GM21528 (cell line): ENCODE measurements around the gene GAS7.

Source experiments
- ATAC-seq: cut with Tn5 transposase; IDR thresholded peaks from one replicate; pipeline ENCODE4 v1.9.1; 2021; ENCODE audit warnings: mild to moderate bottlenecking, moderate library complexity; ENCODE audit not compliant: unreplicated experiment, low FRiP score

GAS7 gene

DNA sequence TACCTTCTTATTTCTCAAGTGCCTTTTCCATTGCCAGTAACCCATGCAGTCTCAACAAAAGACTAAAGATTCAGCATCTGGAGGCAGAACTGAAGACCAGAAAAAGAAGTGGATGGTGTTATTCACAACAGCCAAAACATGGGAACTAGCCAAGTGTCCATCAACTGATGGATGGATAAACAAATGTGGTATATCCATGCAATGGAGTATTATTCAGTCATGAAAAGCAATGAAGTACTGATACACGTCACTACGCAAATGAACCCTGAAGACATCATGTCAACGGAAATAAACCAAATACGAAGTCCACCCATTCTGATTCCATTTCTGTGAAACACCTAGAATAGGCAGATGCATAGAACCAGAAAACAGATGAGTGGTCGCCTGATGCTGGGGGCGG is 25.6 kb downstream of the GAS7 start:
- ATAC-seq = no peak

DNA sequence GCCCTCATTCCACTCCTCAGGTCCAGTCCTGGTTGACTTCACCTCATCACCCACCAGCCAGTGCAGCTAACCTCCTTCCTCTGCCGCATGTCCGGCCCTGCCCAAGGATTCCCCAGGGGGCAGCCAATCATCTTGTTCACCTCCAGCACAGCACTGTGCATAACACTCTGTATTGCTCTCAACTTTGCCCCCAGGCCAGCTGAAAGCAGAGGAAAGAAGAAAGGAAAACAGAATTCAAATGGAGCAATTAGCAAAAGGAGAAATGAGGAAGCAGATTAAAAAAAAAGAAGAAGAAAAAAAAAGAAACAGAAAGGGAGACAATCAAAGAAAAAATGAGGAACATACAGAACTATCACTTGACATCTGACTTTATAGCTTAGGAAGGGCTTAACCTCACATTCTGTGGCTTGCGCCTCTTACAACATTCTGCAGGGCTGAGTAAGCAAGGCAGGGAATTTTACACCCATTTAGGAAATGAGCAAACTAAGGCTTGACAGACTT is 26.1 kb downstream of the GAS7 start:
- ATAC-seq = no peak

DNA sequence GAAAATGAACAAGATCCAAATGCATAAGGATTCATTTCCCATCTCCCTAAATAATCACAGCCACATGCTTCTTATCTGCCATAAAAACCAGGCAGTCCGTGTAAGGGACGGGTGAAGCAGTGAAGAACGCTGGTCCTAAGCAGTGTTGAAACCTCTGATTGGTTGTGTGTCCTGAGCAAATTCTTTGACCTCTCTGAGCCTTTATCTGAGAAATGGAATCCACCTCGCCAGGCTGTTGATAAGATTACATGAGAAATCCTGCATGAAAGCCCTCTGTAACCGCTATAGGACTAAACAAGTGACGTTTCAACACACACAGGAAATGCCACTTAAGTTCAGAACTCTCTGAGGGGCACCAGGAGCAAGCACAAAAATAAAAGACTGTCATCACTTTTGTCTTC is 26.8 kb downstream of the GAS7 start:
- ATAC-seq = no peak

DNA sequence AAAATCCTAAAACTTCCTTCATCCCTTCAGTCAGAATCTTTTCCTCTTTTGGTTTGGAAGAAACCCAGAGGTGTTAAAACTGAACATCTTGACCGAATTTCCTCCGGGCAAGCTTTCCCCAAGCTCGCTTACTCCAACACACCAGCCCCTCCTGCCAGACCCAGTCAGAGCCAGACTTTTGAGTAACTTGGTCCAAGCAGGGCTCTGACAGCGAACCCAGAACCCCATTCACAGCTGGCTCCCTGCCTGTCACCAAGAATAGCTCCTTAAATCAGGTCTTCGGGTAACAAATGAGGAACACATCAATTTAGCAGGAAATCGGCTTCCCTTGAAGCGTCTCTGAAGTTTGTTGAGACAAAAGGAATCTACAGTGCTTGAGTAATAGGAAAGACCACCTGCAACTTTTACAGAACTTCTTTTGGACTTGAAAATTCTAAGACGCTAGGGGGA is 27.3 kb downstream of the GAS7 start:
- ATAC-seq = no peak

GRCh38 chr17:10170233-10170632 is 28.2 kb downstream of the GAS7 start:
- ATAC-seq = no peak

GRCh38 chr17:10169290-10169689 is 29.1 kb downstream of the GAS7 start:
- ATAC-seq = no peak

DNA sequence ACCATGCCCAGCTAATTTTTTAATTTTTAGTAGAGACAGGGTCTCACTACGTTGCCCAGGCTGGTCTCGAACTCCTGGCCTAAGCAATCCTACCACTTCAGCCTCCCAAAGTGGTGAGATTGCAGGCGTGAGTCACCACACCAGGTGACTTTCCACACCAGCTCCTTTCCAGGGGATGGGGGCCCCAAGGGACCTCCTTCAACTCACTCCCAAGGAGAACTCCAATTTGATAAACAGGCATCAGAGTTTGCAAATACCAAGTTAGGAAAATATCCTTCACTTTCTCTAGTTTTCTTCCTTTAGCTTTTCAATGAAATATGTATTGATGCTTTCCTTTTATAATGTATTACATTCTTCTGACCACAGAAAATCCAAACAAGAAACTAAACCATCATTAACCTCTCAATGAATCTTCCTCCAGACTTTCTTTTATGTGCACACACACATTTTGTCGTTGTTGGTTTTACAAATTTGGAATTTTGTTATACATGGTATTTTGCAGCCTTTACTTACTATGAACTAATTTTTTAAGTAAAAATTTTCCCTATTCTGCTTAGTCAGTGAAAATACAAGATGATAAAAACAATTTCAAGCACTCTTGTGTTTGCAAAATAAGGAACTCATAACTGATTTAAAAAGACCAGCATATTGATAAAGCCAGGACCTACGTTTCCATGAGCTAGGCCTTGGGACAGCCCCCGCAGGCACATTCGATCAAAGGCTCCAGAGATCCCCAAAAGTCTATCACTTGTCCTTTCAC is 32.0 kb downstream of the GAS7 start:
- ATAC-seq = no peak

- no peak for ATAC-seq
These were observed 36.3 kb downstream of the GAS7 start for GRCh38 chr17:10162096-10162495.

DNA sequence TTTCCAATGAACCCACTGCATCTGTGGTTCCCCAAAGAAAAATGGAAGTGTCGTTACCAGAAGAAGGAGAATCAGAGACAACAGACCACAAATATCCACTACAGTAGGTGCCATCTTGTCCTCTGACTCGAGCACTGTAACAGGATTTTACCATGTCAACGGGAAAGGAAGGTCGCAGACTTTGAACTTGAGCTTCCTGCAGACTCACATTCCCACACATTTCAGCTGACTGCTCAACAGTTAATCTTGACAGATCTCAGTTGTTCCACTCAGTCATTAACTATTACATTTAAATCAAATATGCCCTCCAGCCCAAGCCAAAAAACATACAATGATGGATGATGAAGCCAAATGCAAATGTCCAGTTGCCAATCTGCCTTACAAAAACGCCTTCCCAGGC is 37.0 kb downstream of the GAS7 start:
- no peak for ATAC-seq

GRCh38 chr17:10156948-10157607 is 41.3 kb downstream of the GAS7 start:
- peak; percentile 61 for ATAC-seq

- no peak for ATAC-seq
These were observed 41.8 kb downstream of the GAS7 start for GRCh38 chr17:10156599-10156947.

- no peak for ATAC-seq
These were observed 42.4 kb downstream of the GAS7 start for GRCh38 chr17:10156077-10156435.

DNA sequence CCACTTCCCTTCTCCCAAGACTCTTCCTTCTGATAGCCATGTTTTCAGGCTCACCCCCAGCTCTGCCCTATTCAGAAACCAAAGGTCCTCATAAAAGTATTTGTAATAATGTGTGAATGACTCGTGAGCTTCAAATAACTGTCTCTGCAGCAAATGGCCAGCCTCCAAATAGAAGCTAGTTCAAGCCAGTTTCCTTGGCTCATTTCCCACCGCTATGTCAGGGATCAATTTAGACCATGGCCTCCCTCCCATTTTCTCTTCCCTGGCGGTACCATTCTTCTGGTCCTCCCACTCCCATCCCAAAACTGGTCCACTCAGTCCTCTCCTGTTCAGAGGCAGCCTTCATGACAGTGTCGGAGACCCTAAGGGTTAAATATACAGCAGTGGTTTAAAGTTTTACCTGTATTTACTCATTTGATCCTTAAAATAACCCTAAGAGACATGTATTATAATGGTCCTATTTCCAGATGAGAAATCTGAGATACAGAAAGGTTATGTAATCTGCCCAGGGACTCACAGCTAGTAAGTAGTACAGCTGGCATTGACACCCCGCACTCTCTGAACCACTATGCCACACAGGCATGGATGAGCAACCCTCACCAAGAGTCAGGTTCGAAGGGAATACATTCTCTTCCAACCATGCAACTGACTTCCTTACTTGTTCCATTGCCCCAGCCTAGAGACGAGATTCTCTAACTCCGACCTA is 42.9 kb downstream of the GAS7 start:
- no peak for ATAC-seq

DNA sequence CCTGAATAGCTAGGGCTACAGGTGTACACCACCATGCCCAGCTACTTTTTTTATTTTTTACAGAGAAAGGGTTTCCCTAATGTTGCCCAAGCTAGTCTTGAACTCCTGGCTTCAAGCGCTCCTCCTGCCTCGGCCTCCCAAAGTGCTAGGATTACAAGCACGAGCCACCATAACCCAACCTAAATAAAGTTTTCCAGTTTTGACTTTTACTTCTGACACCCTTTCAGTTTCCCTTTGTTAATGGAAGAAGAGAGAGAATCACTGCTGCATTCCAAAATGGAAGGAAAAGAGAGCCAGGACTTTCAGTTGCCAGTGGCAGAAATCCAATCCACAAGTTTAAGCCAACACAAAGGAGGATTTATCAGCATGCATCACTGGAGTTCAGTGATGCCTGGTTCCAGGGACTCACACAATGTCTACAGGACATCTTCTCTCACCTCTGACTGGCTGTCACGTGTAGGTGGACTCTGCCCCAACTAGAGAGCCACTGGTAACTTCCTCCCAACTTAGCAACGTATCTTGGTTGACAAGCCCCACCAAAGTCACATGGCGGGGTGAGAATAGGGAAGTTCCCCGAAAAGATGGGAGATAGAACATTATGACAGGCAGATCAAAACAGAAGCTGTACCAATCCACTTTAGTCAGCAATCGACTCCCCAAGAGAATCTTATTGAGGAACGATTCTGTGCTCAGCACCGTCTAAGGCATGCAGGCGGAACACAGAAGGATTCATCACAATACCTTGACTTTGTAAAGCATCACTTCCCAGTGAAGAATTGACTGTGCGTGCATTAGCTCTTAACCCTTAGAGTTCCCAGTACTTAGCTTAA is 46.5 kb downstream of the GAS7 start:
- ATAC-seq = no peak

- ATAC-seq = peak; percentile 63
These were observed 48.6 kb downstream of the GAS7 start for GRCh38 chr17:10149573-10150399.

DNA sequence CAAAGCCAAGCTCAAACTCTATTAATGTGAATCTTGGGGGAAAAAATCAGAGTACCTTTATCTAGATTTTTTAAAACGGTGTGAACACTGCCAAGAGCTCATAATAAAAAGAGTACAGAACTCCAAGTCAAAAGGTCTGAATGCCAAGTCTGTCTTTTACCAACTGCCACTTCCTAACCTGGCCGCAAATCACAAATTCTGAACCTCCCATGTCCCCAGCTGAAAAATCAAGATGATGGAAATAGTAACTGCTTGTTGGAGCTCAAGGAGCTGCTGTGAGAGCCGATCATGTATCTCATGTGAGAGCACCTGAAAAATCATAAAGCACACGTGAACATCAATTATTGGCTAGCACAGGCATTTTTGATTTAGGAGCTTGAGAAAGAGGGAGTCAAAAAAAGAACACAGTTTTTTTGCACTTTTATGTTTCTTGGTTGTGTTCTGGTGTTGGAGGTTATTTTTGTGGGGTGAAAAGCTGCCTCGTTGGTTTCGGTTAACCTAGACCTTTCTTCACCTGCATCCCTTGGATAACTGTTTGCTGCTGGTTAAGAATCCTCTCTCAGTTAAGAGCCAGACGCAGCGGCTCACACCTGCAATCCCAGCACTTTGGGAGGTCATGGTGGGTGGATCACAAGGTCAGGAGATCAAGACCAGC is 50.5 kb downstream of the GAS7 start:
- ATAC-seq = no peak

DNA sequence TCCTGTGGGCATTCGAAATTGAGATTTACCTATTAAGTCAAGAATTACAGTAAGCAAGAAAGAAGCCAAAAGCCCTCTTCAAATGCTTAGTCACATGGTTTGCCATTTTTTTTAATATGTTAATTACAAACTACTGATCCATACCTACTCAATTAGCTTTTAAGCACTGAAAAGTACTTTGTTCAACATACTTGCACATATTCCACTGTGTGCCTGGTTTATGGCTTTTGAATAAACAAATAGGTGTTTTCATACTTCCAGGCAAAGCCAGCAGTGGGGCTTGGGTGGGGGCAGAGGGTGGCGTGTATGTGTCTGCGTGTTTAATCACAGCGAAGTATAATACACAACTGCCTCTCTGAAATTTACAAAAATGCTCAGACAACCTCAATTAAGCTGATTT is 51.4 kb downstream of the GAS7 start:
- no peak for ATAC-seq

- no peak for ATAC-seq
These were observed 53.4 kb downstream of the GAS7 start for GRCh38 chr17:10144982-10145381.

DNA sequence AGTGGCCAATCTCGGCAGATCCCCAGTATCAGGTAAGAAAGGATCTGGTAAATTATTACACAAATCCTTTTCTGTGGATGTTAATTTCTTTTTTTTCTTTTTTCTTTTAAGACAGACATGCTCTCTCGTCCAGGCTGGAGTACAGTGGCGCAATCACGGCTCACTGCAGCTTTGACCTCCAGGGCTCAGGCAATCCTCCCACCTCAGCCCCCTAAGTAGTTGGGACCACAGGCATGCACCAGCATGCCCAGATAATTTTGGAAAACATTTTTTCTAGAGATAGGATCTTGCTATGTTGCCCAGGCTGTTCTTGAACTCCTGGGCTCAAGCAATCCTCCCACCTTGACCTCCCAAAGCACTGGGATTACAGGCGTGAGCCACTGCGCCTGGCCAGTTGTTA is 54.0 kb downstream of the GAS7 start:
- no peak for ATAC-seq
